Spleen (tissue), 7 donors: Measurements from ENCODE around the gene ABCD2.
"Not testable (repeated sequence)": the region's sequence is repeated elsewhere in the genome, so short reads cannot be mapped to it uniquely, and the experiment has no call there.

ENCODE experiments used
- POLR2A ChIP-seq, 3 donors: fragments of 450-650 bp; IDR thresholded peaks; one replicate each; pipeline ENCODE4 v1.5.1; 2017; ENCODE audit warnings: antibody characterized with exemption in 3 of 3, mild to moderate bottlenecking in 1 of 3
- POLR2AphosphoS5 ChIP-seq, 3 donors: sonication (generic); formaldehyde crosslinking; IDR thresholded peaks; one replicate each; pipeline ENCODE4 v1.5.1; 2017; ENCODE audit warnings: antibody characterized with exemption in 3 of 3
- TF ChIP-seq, protein P1 (sequence below), 11 experiments: fragments of 200-600 bp in 7 of 11; fragments of 450-650 bp in 4 of 11; sonication (generic) in 4 of 11; IDR thresholded peaks in 8 of 11; conservative IDR thresholded peaks in 3 of 11; 1 replicate in 7 of 11; 2 replicates in 4 of 11; pipeline versions ENCODE4 v1.4.0 to v1.8.0; 2016 to 2021; ENCODE audit warnings: antibody characterized with exemption in 11 of 11, inconsistent platforms in 4 of 11, mild to moderate bottlenecking in 1 of 11
- donor health status: DM: no; HTN: no; CAD: no; lungs with moderate emphysema.
- donor health status: DM: no; HTN: no; CAD: no.
- donor health status: DM: no; HTN: no; CAD: no.

DNA sequence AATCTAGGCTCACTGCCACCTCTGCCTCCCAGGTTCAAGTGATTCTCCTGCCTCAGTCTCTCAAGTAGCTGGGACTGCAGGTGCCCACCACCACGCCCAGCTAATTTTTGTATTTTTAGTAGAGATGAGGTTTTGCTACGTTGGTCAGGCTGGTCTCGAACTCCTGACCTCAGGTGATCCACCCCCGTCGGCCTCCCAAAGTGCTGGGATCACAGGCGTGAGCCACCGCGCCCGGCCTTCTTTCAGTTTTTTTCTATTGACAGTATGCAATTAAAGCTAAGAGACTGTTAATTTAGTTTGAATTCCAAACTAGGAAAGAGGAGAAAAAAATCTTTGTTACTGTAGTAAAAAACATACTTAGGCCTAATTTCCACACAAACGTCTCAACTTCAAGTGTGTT lies 3.6 kb upstream of the ABCD2 start:
- TF ChIP-seq, protein P1, sequence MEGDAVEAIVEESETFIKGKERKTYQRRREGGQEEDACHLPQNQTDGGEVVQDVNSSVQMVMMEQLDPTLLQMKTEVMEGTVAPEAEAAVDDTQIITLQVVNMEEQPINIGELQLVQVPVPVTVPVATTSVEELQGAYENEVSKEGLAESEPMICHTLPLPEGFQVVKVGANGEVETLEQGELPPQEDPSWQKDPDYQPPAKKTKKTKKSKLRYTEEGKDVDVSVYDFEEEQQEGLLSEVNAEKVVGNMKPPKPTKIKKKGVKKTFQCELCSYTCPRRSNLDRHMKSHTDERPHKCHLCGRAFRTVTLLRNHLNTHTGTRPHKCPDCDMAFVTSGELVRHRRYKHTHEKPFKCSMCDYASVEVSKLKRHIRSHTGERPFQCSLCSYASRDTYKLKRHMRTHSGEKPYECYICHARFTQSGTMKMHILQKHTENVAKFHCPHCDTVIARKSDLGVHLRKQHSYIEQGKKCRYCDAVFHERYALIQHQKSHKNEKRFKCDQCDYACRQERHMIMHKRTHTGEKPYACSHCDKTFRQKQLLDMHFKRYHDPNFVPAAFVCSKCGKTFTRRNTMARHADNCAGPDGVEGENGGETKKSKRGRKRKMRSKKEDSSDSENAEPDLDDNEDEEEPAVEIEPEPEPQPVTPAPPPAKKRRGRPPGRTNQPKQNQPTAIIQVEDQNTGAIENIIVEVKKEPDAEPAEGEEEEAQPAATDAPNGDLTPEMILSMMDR (IDR thresholded peaks at IDR 0.05 in 8 of 11, conservative IDR thresholded peaks at IDR 0.05 in 3 of 11), result not testable (repeated sequence)
- TF ChIP-seq POLR2A, POLR2AphosphoS5 (IDR thresholded peaks at IDR 0.05): not testable (repeated sequence)
